ENCODE data around the gene XYLB.

GRCh38 chr3:38366082-38366481 is 19.5 kb downstream of the XYLB start:
- TF ChIP-seq CTCF (CRISPR knock-in tag; IDR thresholded peaks at IDR 0.05) (no peak), ZSCAN22 (CRISPR knock-in tag; IDR thresholded peaks at IDR 0.05) (no peak), RXRA (CRISPR knock-in tag; IDR thresholded peaks at IDR 0.05) (no peak), MYC (CRISPR knock-in tag; IDR thresholded peaks at IDR 0.05; ENCODE audit: borderline replicate concordance) (no peak), POLR2AphosphoS5 (IDR thresholded peaks at IDR 0.05; ENCODE audit: low read depth, low read length) (no peak), ELF3 (CRISPR knock-in tag; IDR thresholded peaks at IDR 0.05) (no peak), TCF7 (IDR thresholded peaks at IDR 0.05; ENCODE audit: low read depth) (no peak), SUZ12 (IDR thresholded peaks at IDR 0.05; ENCODE audit: low read depth, low read length) (no peak), ZNF513 (CRISPR knock-in tag; conservative IDR thresholded peaks at IDR 0.05) (no peak), ATF1 (CRISPR knock-in tag; IDR thresholded peaks at IDR 0.05) (no peak)

Measured in HepG2 (cell line).